Measurements from ENCODE around the gene TMOD2. TPM values are rescaled to one million over a fixed set of nuclear protein-coding genes. Genes with fewer than 3 reads are reported as not detected.

Gene TMOD2
- total and polyA plus RNA-seq, 12 donors: 1.4 to 13.2 (median 7.0) TPM

GRCh38 chr15:51842265-51842664 lies 90.9 kb downstream of the TMOD2 start:
- Histone ChIP-seq H3K36me3 (replicated peaks in 1 of 2) (no peaks in the 10 kb centered on the region), H3K27me3 (no peaks in the 10 kb centered on the region), H3K9me3 (replicated peaks in 1 of 3) (no peaks in the 10 kb centered on the region), H3K27ac (no peak overlapping the region), H3K4me3 (no peak overlapping the region), H3K4me1 (replicated peaks in 1 of 2) (peaks cover 16 to 76% of the 10 kb centered on the region in 2 donors)
- intact Hi-C loops (cut with DNase I): no loop called here
- WGBS, 4 donors: 92 to 100% (median 96%) methylated on average over 3 of the region's 3 CpGs
- no peak for DNase-seq
- no peak for TF ChIP-seq POLR2A (IDR thresholded peaks at IDR 0.05)
- TF ChIP-seq, protein P1, sequence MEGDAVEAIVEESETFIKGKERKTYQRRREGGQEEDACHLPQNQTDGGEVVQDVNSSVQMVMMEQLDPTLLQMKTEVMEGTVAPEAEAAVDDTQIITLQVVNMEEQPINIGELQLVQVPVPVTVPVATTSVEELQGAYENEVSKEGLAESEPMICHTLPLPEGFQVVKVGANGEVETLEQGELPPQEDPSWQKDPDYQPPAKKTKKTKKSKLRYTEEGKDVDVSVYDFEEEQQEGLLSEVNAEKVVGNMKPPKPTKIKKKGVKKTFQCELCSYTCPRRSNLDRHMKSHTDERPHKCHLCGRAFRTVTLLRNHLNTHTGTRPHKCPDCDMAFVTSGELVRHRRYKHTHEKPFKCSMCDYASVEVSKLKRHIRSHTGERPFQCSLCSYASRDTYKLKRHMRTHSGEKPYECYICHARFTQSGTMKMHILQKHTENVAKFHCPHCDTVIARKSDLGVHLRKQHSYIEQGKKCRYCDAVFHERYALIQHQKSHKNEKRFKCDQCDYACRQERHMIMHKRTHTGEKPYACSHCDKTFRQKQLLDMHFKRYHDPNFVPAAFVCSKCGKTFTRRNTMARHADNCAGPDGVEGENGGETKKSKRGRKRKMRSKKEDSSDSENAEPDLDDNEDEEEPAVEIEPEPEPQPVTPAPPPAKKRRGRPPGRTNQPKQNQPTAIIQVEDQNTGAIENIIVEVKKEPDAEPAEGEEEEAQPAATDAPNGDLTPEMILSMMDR (IDR thresholded peaks at IDR 0.05): no peak

GRCh38 chr15:51842852-51843737 lies 91.7 kb downstream of the TMOD2 start:
- TF ChIP-seq, protein P1 (IDR thresholded peaks at IDR 0.05): no peak
- TF ChIP-seq POLR2A (IDR thresholded peaks at IDR 0.05): no peak
- intact Hi-C loops (cut with DNase I): no loop called here
- Histone ChIP-seq H3K4me1 (replicated peaks in 1 of 2) (peaks cover 12 to 68% of the 10 kb centered on the region in 2 donors), H3K36me3 (replicated peaks in 1 of 2) (no peaks in the 10 kb centered on the region), H3K9me3 (replicated peaks in 1 of 3) (no peaks in the 10 kb centered on the region), H3K27me3 (no peaks in the 10 kb centered on the region), H3K4me3 (no peak overlapping the region), H3K27ac (no peak overlapping the region)
- no peak for DNase-seq
- 75 to 82% (median 78%) methylated on average over 6 of the region's 6 CpGs for WGBS, 4 donors

DNA sequence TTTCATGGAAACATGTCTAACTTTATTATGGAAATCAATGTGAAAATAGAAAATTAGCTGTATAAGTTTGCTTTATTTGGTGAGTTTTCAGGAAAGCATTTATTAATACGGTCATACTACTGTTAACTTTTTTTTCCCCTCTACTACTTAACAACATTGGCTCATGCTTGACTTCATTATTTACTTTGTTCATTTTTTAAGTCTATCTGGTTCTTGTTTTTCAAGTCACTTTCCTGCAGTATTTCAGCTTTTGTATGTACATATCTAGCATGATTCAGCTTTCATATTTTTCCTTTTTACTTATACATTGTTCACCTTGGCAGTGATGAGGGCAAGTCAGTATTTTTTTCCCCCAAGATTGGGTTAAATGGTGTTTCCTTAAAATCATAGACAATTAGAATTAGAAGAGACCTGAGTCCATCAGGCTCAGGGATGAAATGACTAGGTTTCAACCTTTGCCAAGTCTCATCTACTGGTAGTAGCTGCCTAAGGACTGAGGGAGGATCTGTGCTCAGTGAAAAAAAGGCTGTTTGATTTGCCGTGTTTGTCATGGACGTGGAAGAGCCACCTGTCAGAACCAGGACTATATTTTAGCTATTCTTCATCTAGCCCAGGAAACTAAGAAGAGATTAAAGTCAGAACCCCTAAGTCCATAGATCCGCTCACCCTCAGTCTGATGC lies 93.5 kb downstream of the TMOD2 start:
- DNase-seq: no peak
- WGBS, 4 donors: 86 to 87% (median 86%) methylated on average over 4 of the region's 4 CpGs
- Histone ChIP-seq H3K4me3 (no peak overlapping the region), H3K27ac (peak overlapping the region in 1 of 5 donors; percentile 8), H3K27me3 (no peaks in the 10 kb centered on the region), H3K9me3 (replicated peaks in 1 of 3) (no peaks in the 10 kb centered on the region), H3K4me1 (replicated peaks in 1 of 2) (peaks cover 18 to 69% of the 10 kb centered on the region in 2 donors), H3K36me3 (replicated peaks in 1 of 2) (no peaks in the 10 kb centered on the region)
- TF ChIP-seq, protein P1 (IDR thresholded peaks at IDR 0.05): no peak
- TF ChIP-seq POLR2A (IDR thresholded peaks at IDR 0.05): no peak
- intact Hi-C loops (cut with DNase I): no loop called here

- Histone ChIP-seq H3K9me3 (replicated peaks in 1 of 3) (no peaks in the 10 kb centered on the region), H3K4me1 (replicated peaks in 1 of 2) (peaks cover 18 to 63% of the 10 kb centered on the region in 2 donors), H3K27ac (peak overlapping the region in 3 of 5 donors; percentile 30 to 42 (median 36)), H3K36me3 (replicated peaks in 1 of 2) (no peaks in the 10 kb centered on the region), H3K4me3 (no peak overlapping the region), H3K27me3 (no peaks in the 10 kb centered on the region)
- TF ChIP-seq POLR2A (IDR thresholded peaks at IDR 0.05): no peak
- TF ChIP-seq, protein P1 (IDR thresholded peaks at IDR 0.05): no peak
- intact Hi-C loops (cut with DNase I): no loop called here
- DNase-seq: no peak
- 83 to 92% (median 87%) methylated on average over 3 of the region's 3 CpGs for WGBS, 4 donors
Observed at GRCh38 chr15:51846066-51846462, 94.7 kb downstream of the TMOD2 start.
